Kidney (tissue), 14 donors: ENCODE data around the gene POLL. TPM values are rescaled to one million over a fixed set of nuclear protein-coding genes. Genes with fewer than 3 reads are reported as not detected.

Experiments used
- DNase-seq, 5 donors: peaks; one replicate each; pipeline ENCODE4 v3.0.0-alpha.2; 2013 to 2020
- FAIRE-seq: peaks from 2 replicates; lab custom pipeline; 2012; peaks lifted over from hg19 to GRCh38; lab: Jason Lieb, UNC
- H3K27ac ChIP-seq, 2 donors: one replicate each; pipeline ENCODE4 v1.7.0; 2013; ENCODE audit warnings: low read depth in 2 of 2, low read length in 2 of 2, inconsistent platforms in 1 of 2
- H3K27me3 ChIP-seq: one replicate; pipeline ENCODE4 v1.7.1; 2013; ENCODE audit warnings: low read length, inconsistent platforms; ENCODE audit not compliant: control insufficient read depth, insufficient read depth
- H3K36me3 ChIP-seq, 3 donors: one replicate each; pipeline versions ENCODE4 v1.7.0 to v1.7.1; 2013; ENCODE audit warnings: low read length in 3 of 3, control low read depth in 1 of 3, inconsistent platforms in 1 of 3; ENCODE audit not compliant: insufficient read depth in 3 of 3, control insufficient read depth in 2 of 3
- H3K4me1 ChIP-seq, 3 donors: one replicate each; pipeline versions ENCODE4 v1.7.0 to v1.7.1; 2013; ENCODE audit warnings: low read length in 3 of 3, inconsistent platforms in 1 of 3, low read depth in 1 of 3; ENCODE audit not compliant: control insufficient read depth in 2 of 3, insufficient read depth in 2 of 3
- H3K4me3 ChIP-seq, 3 donors: one replicate each; pipeline versions ENCODE4 v1.7.0 to v1.8.1; 2013; ENCODE audit warnings: low read length in 3 of 3, control low read depth in 1 of 3, inconsistent platforms in 1 of 3
- H3K9ac ChIP-seq, 3 donors: one replicate each; pipeline versions ENCODE4 v1.7.0 to v1.7.1; 2013; ENCODE audit warnings: low read length in 3 of 3, control low read depth in 1 of 3, inconsistent platforms in 1 of 3
- H3K9me3 ChIP-seq, 3 donors: one replicate each; pipeline versions ENCODE4 v1.7.0 to v1.7.1; 2013; ENCODE audit warnings: low read length in 3 of 3, control low read depth in 1 of 3, inconsistent platforms in 1 of 3; ENCODE audit not compliant: control insufficient read depth in 2 of 3, insufficient read depth in 1 of 3
- CTCF ChIP-seq: IDR thresholded peaks from 3 replicates; pipeline ENCODE4 v1.5.1; 2012; ENCODE audit warnings: mild to moderate bottlenecking, moderate library complexity, borderline replicate concordance; ENCODE audit not compliant: insufficient read depth; ENCODE audit errors: extremely low read depth
- intact Hi-C: fragments of 100-400 bp; cut with DNase I; formaldehyde crosslinking; loops from one replicate; pipeline ENCODE4 v1.11.1; 2022
- polyA plus RNA-seq: library from polyadenylated mRNA; stranded (reverse); fragments of 350-450 nt; fragmentation: Illumina TruSeq; extraction: RNeasy Lipid Tissue Mini Kit (QIAGEN cat#74804); gene quantifications from one replicate; pipeline ENCODE4 v1.2.3, GENCODE V29; 2014; ENCODE audit warnings: low read depth, low replicate concordance; ENCODE audit not compliant: insufficient read depth
- total RNA-seq: library from RNA; stranded (reverse); fragmentation: NEBNext Ultra II Directional; extraction: Animal tissue kit (Norgen Biotek cat#: 25700); gene quantifications from one replicate; pipeline ENCODE4 v1.2.1, GENCODE V29; 2021
- donor health status: control.
- donor health status: control.
- donor health status: control.
- donor health status: control.
- donor health status: control.
- donor health status: DM: yes; HTN: yes; CAD: no.
- donor health status: Normal renal cell carcinoma (clear cell type).

Gene POLL
- total and polyA plus RNA-seq, 2 donors from 2014 or later = 27.5 to 35.2 TPM

DNA sequence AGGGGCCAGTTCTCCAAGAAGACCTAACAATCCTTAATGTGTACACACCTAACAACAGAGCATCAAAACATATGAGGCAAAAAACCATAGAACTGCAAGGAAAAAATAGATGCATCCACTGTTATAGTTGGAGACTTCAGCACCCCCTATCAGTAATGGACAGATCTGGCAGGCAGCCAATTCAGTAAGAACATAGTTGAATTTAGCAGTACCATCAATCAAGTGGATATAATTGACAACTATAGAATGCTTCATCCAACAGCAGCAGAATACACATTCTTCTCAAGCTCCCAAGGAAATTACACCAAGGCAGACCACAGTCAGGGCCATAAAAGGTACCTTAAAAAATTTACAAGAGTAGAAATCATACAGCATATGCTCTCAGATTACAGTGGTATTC lies 42.2 kb downstream of the POLL start:
- no peak for DNase-seq
- no peak overlapping the region for H3K4me3 ChIP-seq
- peaks cover 0 to 3% (median 0%) of the 10 kb centered on the region in 3 donors for H3K36me3 ChIP-seq
- H3K27ac ChIP-seq = no peak overlapping the region
- TF ChIP-seq CTCF = no peak
- H3K27me3 ChIP-seq = no peaks in the 10 kb centered on the region
- no peak for FAIRE-seq
- intact Hi-C loops = no loop called here
- no peak overlapping the region for H3K9ac ChIP-seq
- H3K4me1 ChIP-seq = no peaks in the 10 kb centered on the region
- H3K9me3 ChIP-seq = no peaks in the 10 kb centered on the region

DNA sequence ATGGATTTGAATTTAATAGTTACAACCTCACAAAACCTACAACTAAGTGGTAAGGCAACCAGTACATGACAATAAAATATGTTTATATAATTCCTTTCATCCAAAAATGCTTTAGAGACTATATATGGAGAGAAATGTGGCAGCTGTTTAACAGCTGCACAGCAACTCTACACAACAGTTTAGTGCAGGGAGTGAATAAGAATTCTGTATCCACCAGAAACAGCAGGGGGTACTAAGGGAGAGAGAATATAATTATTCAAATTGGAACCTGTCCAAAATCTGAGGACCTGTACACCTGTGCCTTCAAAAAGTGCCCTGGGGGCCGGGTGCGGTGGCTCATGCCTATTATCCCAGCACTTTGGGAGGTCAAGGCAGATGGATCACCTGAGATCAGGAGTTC lies 49.6 kb downstream of the POLL start:
- no peaks in the 10 kb centered on the region for H3K9me3 ChIP-seq
- H3K27ac ChIP-seq = no peak overlapping the region
- no peak overlapping the region for H3K4me3 ChIP-seq
- H3K36me3 ChIP-seq = peaks cover 0 to 6% (median 0%) of the 10 kb centered on the region in 3 donors
- TF ChIP-seq CTCF = no peak
- H3K9ac ChIP-seq = no peak overlapping the region
- peak in 2 of 5 donors; percentile 13 to 62 for DNase-seq
- no peaks in the 10 kb centered on the region for H3K4me1 ChIP-seq
- FAIRE-seq = no peak
- no peaks in the 10 kb centered on the region for H3K27me3 ChIP-seq
- intact Hi-C loops = no loop called here

DNA sequence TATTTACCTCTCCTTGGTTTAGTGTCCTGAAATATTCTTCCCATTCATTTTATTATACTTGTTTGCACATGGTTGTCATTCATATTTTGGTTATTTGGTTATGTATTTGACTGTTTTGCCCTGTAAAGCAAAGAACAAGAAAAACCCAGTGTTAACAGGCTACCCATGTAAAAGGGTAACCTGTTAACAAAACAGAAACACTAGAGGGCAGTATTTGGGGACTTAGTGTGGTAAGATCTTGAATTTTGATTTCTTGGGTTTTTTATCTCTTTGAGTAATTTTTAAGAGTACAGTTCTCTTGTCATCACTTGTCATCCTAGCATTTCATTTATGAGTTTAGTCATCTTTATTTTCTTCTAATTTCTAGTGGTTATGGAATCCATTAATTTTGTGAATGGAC lies 51.3 kb downstream of the POLL start:
- Histone ChIP-seq H3K9me3 (no peaks in the 10 kb centered on the region), H3K9ac (no peak overlapping the region), H3K4me1 (no peaks in the 10 kb centered on the region), H3K36me3 (peaks cover 0 to 6% (median 2%) of the 10 kb centered on the region in 3 donors), H3K4me3 (no peak overlapping the region), H3K27ac (no peak overlapping the region), H3K27me3 (no peaks in the 10 kb centered on the region)
- DNase-seq (peak in 1 of 5 donors; percentile 8), FAIRE-seq (no peak)
- TF ChIP-seq CTCF = peak; percentile 23
- intact Hi-C loops = no loop called here

DNA sequence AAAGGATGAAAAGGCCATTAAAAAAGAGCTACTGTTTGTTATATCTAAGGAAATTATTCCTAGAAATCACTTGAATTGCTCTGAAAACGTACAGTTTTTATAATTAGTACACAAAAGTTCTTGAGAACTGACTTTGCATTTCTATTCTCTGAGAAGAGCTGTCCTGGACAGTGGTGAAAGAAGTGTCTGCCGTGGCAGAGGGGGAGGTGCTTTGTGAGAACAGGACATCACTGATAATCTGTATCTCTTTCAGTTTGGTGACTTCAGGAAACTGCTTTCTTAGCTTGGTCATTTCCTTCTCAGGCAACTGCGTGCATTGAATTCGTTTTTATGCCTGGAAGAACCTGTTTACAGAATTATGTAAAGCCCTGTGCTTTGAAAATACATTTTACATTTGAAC lies 52.1 kb downstream of the POLL start:
- H3K9ac ChIP-seq = no peak overlapping the region
- H3K9me3 ChIP-seq = no peaks in the 10 kb centered on the region
- H3K36me3 ChIP-seq = peaks cover 0 to 6% (median 2%) of the 10 kb centered on the region in 3 donors
- FAIRE-seq (no peak), DNase-seq (no peak)
- intact Hi-C loops = no loop called here
- no peak for TF ChIP-seq CTCF
- H3K27ac ChIP-seq = no peak overlapping the region
- no peaks in the 10 kb centered on the region for H3K4me1 ChIP-seq
- H3K27me3 ChIP-seq = no peaks in the 10 kb centered on the region
- H3K4me3 ChIP-seq = no peak overlapping the region
